ENCODE data around the gene PCNX4.

DNA sequence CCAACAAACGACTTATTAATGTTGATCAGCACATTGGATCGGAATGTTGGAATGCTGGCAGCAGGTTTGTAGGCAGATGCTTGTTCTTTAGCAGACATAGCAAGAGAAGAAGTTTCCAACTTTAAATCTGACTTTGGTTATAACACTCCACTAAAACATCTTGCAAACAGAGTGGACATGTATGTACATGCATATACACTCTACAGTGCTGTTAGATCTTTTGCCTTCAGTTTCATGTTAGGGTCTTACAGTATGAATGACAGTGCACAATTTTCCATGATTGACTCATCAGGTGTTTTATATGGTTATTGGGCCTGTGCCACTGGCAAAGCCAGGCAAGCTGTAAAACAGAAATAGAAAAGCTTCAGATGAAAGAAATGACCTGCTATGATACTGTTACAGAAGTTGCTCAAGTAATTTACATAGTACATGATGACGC lies 87.7 kb downstream of the PCNX4 start:
- TF ChIP-seq, protein P1, sequence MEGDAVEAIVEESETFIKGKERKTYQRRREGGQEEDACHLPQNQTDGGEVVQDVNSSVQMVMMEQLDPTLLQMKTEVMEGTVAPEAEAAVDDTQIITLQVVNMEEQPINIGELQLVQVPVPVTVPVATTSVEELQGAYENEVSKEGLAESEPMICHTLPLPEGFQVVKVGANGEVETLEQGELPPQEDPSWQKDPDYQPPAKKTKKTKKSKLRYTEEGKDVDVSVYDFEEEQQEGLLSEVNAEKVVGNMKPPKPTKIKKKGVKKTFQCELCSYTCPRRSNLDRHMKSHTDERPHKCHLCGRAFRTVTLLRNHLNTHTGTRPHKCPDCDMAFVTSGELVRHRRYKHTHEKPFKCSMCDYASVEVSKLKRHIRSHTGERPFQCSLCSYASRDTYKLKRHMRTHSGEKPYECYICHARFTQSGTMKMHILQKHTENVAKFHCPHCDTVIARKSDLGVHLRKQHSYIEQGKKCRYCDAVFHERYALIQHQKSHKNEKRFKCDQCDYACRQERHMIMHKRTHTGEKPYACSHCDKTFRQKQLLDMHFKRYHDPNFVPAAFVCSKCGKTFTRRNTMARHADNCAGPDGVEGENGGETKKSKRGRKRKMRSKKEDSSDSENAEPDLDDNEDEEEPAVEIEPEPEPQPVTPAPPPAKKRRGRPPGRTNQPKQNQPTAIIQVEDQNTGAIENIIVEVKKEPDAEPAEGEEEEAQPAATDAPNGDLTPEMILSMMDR (IDR thresholded peaks at IDR 0.05; ENCODE audit: low read depth, low read length): no peak
- no peak for TF ChIP-seq EZH2phosphoT487 (IDR thresholded peaks at IDR 0.05; ENCODE audit: low read depth)
